ENCODE results near the gene TUSC1. TPM values are rescaled to one million over a fixed set of nuclear protein-coding genes. Genes with fewer than 3 reads are reported as not detected.
A peak's percentile ranks its signal among the peaks of the same experiment; 100 is the strongest.

TUSC1 gene
- total and polyA plus RNA-seq, 7 donors: 5.4 to 12.4 (median 7.0) TPM

- ATAC-seq (no peak), DNase-seq (no peak)
- Histone ChIP-seq H3K36me3 (ENCODE audit: insufficient read depth in 1 of 2, low read depth in 1 of 2) (no peaks in the 10 kb centered on the region), H3K9me3 (no peaks in the 10 kb centered on the region), H3K27ac (no peak overlapping the region), H3K4me1 (no peaks in the 10 kb centered on the region), H3K4me3 (no peak overlapping the region), H3K27me3 (ENCODE audit: insufficient read depth in 3 of 3, low read length in 2 of 3) (no peaks in the 10 kb centered on the region)
- intact Hi-C loops (cut with DNase I): loop anchor here in 1 of 2 donors (10.0 kb wide), 1 partner anchor 46 kb away; no protein-coding TSS in a partner anchor
- no peak for TF ChIP-seq CTCF (IDR thresholded peaks at IDR 0.05)
Measured at GRCh38 chr9:25700430-25700829, 22.2 kb upstream of the TUSC1 start.

GRCh38 chr9:25691786-25692185 is 13.5 kb upstream of the TUSC1 start:
- Histone ChIP-seq H3K4me1 (no peaks in the 10 kb centered on the region), H3K36me3 (ENCODE audit: insufficient read depth in 1 of 2, low read depth in 1 of 2) (no peaks in the 10 kb centered on the region), H3K9me3 (no peaks in the 10 kb centered on the region), H3K27me3 (ENCODE audit: insufficient read depth in 3 of 3, low read length in 2 of 3) (no peaks in the 10 kb centered on the region), H3K27ac (no peak overlapping the region), H3K4me3 (no peak overlapping the region)
- TF ChIP-seq CTCF (IDR thresholded peaks at IDR 0.05): no peak
- intact Hi-C loops (cut with DNase I): loop anchor here in 1 of 2 donors (5.0 kb wide), 1 partner anchor 66 kb away; no protein-coding TSS in a partner anchor
- DNase-seq (no peak), ATAC-seq (no peak)
- 76 to 92% (median 82%) methylated on average over 4 of the region's 4 CpGs for WGBS, 3 donors

GRCh38 chr9:25684321-25684720 is 6.1 kb upstream of the TUSC1 start:
- DNase-seq: no peak
- ATAC-seq: no peak
- Histone ChIP-seq H3K27me3 (ENCODE audit: insufficient read depth in 3 of 3, low read length in 2 of 3) (no peaks in the 10 kb centered on the region), H3K4me1 (no peaks in the 10 kb centered on the region), H3K9me3 (no peaks in the 10 kb centered on the region), H3K27ac (no peak overlapping the region), H3K4me3 (no peak overlapping the region), H3K36me3 (ENCODE audit: insufficient read depth in 1 of 2, low read depth in 1 of 2) (no peaks in the 10 kb centered on the region)
- TF ChIP-seq CTCF (IDR thresholded peaks at IDR 0.05): no peak
- intact Hi-C loops (cut with DNase I): no loop called here

GRCh38 chr9:25681266-25681665 is 3.0 kb upstream of the TUSC1 start:
- ATAC-seq (no peak), DNase-seq (no peak)
- Histone ChIP-seq H3K36me3 (ENCODE audit: insufficient read depth in 1 of 2, low read depth in 1 of 2) (no peaks in the 10 kb centered on the region), H3K4me1 (peaks cover 8% of the 10 kb centered on the region), H3K27me3 (ENCODE audit: insufficient read depth in 3 of 3, low read length in 2 of 3) (no peaks in the 10 kb centered on the region), H3K4me3 (no peak overlapping the region), H3K27ac (no peak overlapping the region), H3K9me3 (no peaks in the 10 kb centered on the region)
- TF ChIP-seq CTCF (IDR thresholded peaks at IDR 0.05): no peak
- 45 to 72% (median 57%) methylated on average over 4 of the region's 4 CpGs for WGBS, 3 donors
- intact Hi-C loops (cut with DNase I): no loop called here

GRCh38 chr9:25678846-25679360 is 659 bp upstream of the TUSC1 start:
- H3K4me1 ChIP-seq: peaks cover 8% of the 10 kb centered on the region
- intact Hi-C loops (cut with DNase I): no loop called here
- 44 to 53% (median 51%) methylated on average over 4 of the region's 4 CpGs for WGBS, 3 donors
- H3K27ac ChIP-seq: peak overlapping the region; percentile 94
- DNase-seq: no peak
- H3K4me3 ChIP-seq: peak overlapping the region; percentile 95
- no peaks in the 10 kb centered on the region for H3K36me3 ChIP-seq (ENCODE audit: insufficient read depth in 1 of 2, low read depth in 1 of 2)
- TF ChIP-seq CTCF (IDR thresholded peaks at IDR 0.05): no peak
- H3K9me3 ChIP-seq: no peaks in the 10 kb centered on the region
- H3K27me3 ChIP-seq (ENCODE audit: insufficient read depth in 3 of 3, low read length in 2 of 3): no peaks in the 10 kb centered on the region
- ATAC-seq: no peak

Measured in psoas muscle (tissue), 8 donors.